ENCODE results near the gene CKMT2. TPM values are rescaled to one million over a fixed set of nuclear protein-coding genes. Genes with fewer than 3 reads are reported as not detected.
"Not testable (repeated sequence)": the region's sequence is repeated elsewhere in the genome, so short reads cannot be mapped to it uniquely, and the experiment has no call there.

Gene CKMT2
- total RNA-seq, 1 donor from 2014 or later, result 0.18 TPM

GRCh38 chr5:81251922-81252321, 18.8 kb downstream of the CKMT2 start:
- Mint-ChIP-seq H3K4me3 (ENCODE audit: unreplicated experiment) (no peak overlapping the region), H3K9me3 (ENCODE audit: unreplicated experiment) (no peaks in the 10 kb centered on the region), H3K27ac (ENCODE audit: unreplicated experiment) (no peak overlapping the region), H3K36me3 (ENCODE audit: low read depth, unreplicated experiment) (peaks cover 9% of the 10 kb centered on the region), H3K4me1 (ENCODE audit: unreplicated experiment) (peaks cover 25% of the 10 kb centered on the region), H3K27me3 (ENCODE audit: unreplicated experiment) (peaks cover 4% of the 10 kb centered on the region)
- TF ChIP-seq, protein P1, sequence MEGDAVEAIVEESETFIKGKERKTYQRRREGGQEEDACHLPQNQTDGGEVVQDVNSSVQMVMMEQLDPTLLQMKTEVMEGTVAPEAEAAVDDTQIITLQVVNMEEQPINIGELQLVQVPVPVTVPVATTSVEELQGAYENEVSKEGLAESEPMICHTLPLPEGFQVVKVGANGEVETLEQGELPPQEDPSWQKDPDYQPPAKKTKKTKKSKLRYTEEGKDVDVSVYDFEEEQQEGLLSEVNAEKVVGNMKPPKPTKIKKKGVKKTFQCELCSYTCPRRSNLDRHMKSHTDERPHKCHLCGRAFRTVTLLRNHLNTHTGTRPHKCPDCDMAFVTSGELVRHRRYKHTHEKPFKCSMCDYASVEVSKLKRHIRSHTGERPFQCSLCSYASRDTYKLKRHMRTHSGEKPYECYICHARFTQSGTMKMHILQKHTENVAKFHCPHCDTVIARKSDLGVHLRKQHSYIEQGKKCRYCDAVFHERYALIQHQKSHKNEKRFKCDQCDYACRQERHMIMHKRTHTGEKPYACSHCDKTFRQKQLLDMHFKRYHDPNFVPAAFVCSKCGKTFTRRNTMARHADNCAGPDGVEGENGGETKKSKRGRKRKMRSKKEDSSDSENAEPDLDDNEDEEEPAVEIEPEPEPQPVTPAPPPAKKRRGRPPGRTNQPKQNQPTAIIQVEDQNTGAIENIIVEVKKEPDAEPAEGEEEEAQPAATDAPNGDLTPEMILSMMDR (IDR thresholded peaks at IDR 0.05; ENCODE audit: unreplicated experiment), result no peak
- DNase-seq (ENCODE audit: low spot score), result no peak

- Mint-ChIP-seq H3K4me3 (ENCODE audit: unreplicated experiment) (peak overlapping the region; percentile 39), H3K9me3 (ENCODE audit: unreplicated experiment) (no peaks in the 10 kb centered on the region), H3K27ac (ENCODE audit: unreplicated experiment) (no peak overlapping the region), H3K4me1 (ENCODE audit: unreplicated experiment) (peaks cover 18% of the 10 kb centered on the region), H3K27me3 (ENCODE audit: unreplicated experiment) (peaks cover 4% of the 10 kb centered on the region), H3K36me3 (ENCODE audit: low read depth, unreplicated experiment) (peaks cover 9% of the 10 kb centered on the region)
- TF ChIP-seq, protein P1 (IDR thresholded peaks at IDR 0.05; ENCODE audit: unreplicated experiment), result no peak
- DNase-seq (ENCODE audit: low spot score), result no peak
Measured at GRCh38 chr5:81252904-81253303, 19.8 kb downstream of the CKMT2 start.

GRCh38 chr5:81253875-81254274, 20.8 kb downstream of the CKMT2 start:
- Mint-ChIP-seq H3K27me3 (ENCODE audit: unreplicated experiment) (peaks cover 2% of the 10 kb centered on the region), H3K36me3 (ENCODE audit: low read depth, unreplicated experiment) (peaks cover 9% of the 10 kb centered on the region), H3K4me1 (ENCODE audit: unreplicated experiment) (peaks cover 12% of the 10 kb centered on the region), H3K9me3 (ENCODE audit: unreplicated experiment) (no peaks in the 10 kb centered on the region), H3K27ac (ENCODE audit: unreplicated experiment) (no peak overlapping the region), H3K4me3 (ENCODE audit: unreplicated experiment) (no peak overlapping the region)
- TF ChIP-seq, protein P1 (IDR thresholded peaks at IDR 0.05; ENCODE audit: unreplicated experiment), result no peak
- no peak for DNase-seq (ENCODE audit: low spot score)

- DNase-seq (ENCODE audit: low spot score), result no peak
- TF ChIP-seq, protein P1 (IDR thresholded peaks at IDR 0.05; ENCODE audit: unreplicated experiment), result no peak
- Mint-ChIP-seq H3K27ac (ENCODE audit: unreplicated experiment) (no peak overlapping the region), H3K27me3 (ENCODE audit: unreplicated experiment) (peaks cover 2% of the 10 kb centered on the region), H3K4me1 (ENCODE audit: unreplicated experiment) (peaks cover 12% of the 10 kb centered on the region), H3K4me3 (ENCODE audit: unreplicated experiment) (no peak overlapping the region), H3K36me3 (ENCODE audit: low read depth, unreplicated experiment) (peaks cover 16% of the 10 kb centered on the region), H3K9me3 (ENCODE audit: unreplicated experiment) (no peaks in the 10 kb centered on the region)
Measured at GRCh38 chr5:81254886-81255559, 21.9 kb downstream of the CKMT2 start.

DNA sequence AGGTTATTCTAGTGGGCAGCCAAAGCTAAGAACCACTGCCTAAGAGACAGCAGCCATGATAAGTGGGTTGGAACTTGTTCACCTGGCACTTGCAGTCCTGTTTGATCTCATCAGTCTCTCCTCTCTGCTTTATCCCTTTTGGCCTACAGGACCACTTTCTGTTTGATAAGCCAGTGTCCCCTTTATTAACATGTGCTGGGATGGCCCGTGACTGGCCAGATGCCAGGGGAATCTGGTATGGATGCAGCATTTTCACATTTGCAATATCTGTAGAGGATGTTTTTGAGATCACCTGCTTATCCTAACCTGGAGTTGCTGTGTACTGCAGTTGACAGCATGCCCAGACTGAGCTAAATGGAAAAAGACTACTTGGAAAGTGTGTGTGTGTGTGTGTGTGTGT, 23.6 kb downstream of the CKMT2 start:
- Mint-ChIP-seq H3K4me1 (ENCODE audit: unreplicated experiment) (peaks cover 12% of the 10 kb centered on the region), H3K27ac (ENCODE audit: unreplicated experiment) (no peak overlapping the region), H3K27me3 (ENCODE audit: unreplicated experiment) (no peaks in the 10 kb centered on the region), H3K9me3 (ENCODE audit: unreplicated experiment) (no peaks in the 10 kb centered on the region), H3K4me3 (ENCODE audit: unreplicated experiment) (no peak overlapping the region), H3K36me3 (ENCODE audit: low read depth, unreplicated experiment) (peaks cover 27% of the 10 kb centered on the region)
- TF ChIP-seq, protein P1 (IDR thresholded peaks at IDR 0.05; ENCODE audit: unreplicated experiment), result no peak
- DNase-seq (ENCODE audit: low spot score), result no peak

GRCh38 chr5:81262796-81263195, 29.7 kb downstream of the CKMT2 start:
- not testable (repeated sequence) for H3K9me3 Mint-ChIP-seq (ENCODE audit: unreplicated experiment); H3K4me3 Mint-ChIP-seq (ENCODE audit: unreplicated experiment); DNase-seq (ENCODE audit: low spot score); H3K27me3 Mint-ChIP-seq (ENCODE audit: unreplicated experiment); H3K27ac Mint-ChIP-seq (ENCODE audit: unreplicated experiment); H3K4me1 Mint-ChIP-seq (ENCODE audit: unreplicated experiment)
- peaks cover 22% of the 10 kb centered on the region for H3K36me3 Mint-ChIP-seq (ENCODE audit: low read depth, unreplicated experiment)
